Measurements from ENCODE around the gene IDH2. TPM values are rescaled to one million over a fixed set of nuclear protein-coding genes. Genes with fewer than 3 reads are reported as not detected.
A peak's percentile ranks its signal among the peaks of the same experiment; 100 is the strongest.
"Not testable (repeated sequence)": the region's sequence is repeated elsewhere in the genome, so short reads cannot be mapped to it uniquely, and the experiment has no call there.

IDH2 gene
- total RNA-seq, 1 experiment from 2014 or later = 17.9 TPM

DNA sequence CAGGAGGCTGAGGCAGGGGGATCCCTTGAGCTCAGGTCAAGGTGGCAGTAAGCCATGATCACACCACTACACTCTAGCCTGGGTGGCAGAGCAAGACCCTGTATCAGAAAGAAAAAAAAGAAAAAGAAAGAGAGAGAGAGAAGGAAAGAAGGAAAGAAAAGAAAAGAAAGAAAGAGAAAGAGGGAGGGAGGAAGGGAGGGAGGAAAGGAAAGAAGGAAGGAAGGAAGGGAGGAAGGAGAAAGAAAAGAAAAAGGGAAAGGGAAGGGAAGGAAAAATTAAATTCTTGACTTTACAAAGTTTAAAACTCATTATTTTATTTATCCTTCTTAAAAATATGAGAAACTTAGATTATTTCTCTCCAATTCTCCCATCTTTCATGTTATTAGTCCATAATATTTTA is 17.1 kb upstream of the IDH2 start:
- DNase-seq (ENCODE audit: extremely low read depth, low read depth) = no peak

DNA sequence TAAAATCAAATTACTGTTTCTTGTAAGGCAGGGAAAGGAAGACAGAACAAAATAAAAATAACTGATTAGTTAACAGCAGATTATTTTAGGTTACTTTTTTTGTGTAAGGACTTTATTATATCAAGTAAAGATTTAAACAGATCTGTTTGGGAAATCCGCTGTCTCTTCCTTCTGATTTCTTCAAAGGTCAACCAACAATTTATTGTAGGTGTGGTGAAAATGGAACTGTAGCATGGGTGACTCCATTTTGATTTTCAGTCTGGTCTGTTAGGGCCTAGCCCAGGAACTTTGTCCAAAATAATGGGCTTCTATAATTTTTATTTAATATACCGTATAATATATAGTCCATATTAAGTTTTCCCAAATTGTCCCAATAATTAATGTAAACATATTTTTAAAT is 13.5 kb upstream of the IDH2 start:
- DNase-seq (ENCODE audit: extremely low read depth, low read depth) = no peak

DNA sequence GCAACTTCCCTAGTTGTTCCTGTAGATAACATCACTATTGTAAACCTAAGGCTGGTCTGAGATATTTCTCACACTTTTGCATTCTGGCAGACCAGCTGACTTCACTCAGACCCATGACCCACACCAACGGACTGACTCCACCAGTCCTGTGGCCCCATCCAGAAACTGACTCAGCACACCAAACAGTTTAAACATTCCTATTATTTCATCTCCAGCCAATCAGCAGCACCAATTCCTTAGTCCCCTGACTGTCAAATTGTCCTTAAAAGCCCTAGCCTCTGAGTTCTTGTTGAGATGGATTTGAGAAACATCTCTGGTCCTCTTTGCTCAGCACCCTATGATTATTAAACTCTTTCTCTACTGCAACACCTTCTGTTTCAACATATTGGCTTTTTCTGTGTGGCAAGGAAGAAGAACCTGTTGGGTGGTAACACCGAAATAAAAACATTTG is 12.2 kb upstream of the IDH2 start:
- no peak for DNase-seq (ENCODE audit: extremely low read depth, low read depth)

DNA sequence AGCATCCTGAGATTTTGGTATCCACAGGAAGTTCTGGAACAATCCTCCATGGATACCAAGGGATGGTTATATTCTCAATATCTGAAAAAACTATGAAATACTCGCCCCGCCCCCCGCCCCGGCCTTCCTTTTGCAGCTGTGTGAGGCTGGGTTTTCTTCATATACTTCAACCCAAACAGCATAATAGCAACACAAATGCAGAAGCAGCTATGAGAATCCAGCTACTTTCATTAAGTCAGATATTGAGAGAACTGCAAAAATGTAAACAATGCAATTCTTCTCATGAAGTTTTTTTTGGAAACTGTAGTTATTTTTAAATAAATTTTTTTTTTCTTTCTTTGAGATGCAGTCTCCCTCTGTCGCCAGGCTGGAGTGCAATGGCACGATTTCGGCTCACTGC is 10.9 kb upstream of the IDH2 start:
- DNase-seq (ENCODE audit: extremely low read depth, low read depth) = no peak

DNA sequence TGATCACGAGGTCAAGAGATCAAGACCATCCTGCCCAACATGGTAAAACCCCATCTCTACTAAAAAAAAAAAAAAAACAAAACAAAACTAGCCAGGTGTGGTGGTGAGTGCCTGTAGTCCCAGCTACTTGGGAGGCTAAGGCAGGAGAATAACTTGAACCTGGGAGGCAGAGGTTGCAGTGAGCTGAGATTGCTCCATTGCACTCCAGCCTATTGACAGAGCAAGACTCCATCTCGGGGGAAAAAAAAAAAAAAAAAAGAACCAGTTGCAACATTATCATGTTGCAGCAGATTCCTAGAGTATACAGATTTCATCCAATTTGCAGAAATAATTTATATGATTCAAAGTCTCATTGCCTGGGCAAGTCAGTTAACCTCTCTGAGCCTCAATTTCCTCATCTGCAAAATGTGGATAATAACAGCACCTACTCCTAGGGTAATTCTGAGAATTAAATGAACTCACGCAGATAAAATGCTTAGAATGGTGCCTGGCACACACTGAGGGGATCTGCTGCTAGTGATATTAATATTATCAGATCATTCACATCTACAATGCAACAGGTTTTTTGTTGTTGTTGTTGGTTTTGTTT is 7.0 kb upstream of the IDH2 start:
- DNase-seq (ENCODE audit: extremely low read depth, low read depth) = not testable (repeated sequence)

DNA sequence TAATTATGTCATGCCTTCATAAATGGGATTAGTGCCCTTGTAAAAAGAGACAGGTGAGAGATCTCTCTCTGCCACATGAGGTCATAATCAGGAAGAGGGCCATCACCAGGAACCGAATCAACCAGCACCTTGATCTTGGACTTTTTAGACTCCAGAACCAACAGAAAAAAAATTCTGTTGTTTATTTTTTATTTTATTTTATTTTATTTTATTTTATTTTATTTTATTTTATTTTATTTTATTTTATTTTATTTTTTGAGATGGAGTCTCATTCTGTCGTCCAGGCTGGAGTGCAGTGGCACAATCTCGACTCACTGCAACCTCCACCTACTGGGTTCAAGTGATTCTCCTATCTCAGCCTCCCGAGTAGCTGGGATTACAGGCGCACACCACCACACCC is 5.8 kb upstream of the IDH2 start:
- not testable (repeated sequence) for DNase-seq (ENCODE audit: extremely low read depth, low read depth)

DNA sequence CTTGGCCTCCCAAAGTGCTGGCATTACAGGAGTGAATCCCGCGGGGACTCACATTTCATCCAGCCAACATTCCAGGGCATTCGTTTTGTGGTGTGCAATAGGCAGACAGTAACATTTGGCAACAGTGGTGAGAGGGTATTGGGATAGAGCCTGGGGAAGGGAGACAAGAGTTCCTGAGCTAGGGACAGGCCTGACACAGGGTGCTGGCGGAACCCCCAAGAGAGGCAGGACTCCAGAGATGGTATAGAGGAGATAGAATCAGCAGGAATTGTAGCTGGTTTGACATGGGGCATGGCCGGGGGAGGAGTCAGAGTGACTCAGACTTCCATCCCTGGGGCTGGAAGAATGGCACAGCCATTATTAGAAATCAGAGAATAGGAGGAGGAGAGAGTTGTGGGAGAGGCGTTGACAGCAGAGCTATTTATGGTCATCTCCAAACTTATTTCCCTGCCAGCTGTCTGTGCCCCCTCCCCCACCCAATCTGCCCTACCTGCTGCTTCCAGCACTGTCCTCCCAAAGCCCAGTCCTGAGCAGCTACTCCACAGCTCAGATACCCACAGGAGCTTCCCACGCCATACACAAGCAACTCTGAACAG is 4.4 kb upstream of the IDH2 start:
- DNase-seq (ENCODE audit: extremely low read depth, low read depth) = peak; percentile 21

DNA sequence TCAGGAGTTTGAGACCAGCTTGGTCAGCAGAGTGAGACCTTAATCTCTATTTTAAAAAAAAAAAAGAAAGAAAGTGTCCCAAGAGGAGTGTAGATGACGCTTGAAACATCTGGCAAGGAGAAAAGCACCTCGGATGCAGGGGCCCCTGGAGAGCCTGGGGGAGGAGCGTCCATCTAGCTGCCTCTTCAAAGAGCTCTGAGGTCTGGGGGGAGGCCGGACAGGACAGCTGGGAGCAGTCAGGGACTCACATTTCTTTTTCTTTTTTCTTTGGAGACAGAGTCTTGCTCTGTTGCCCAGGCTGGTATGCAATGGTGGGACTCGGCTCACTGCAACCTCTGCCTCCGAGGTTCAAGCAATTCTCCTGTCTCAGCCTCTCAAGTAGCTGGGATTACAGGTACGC is 3.3 kb upstream of the IDH2 start:
- no peak for DNase-seq (ENCODE audit: extremely low read depth, low read depth)

DNA sequence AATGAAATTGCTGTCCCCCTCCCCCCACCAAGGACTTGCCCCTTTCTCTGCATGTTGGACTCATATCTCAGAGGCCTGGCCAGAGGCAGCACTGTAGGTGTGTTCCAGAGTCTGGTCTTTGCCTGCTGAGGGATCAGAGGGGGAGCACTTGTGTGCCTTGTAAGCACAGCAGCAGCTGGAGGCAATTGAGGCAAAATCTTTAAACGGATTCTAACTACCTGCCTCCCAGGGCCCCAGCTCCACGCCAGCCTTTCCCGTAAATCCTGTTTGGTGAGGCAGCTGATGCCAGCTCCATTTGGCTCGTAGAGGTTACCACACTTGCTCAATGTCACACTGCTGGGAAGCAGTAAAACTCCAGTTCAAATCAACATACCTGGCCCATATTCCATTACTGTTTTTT is 2.3 kb upstream of the IDH2 start:
- no peak for DNase-seq (ENCODE audit: extremely low read depth, low read depth)

DNA sequence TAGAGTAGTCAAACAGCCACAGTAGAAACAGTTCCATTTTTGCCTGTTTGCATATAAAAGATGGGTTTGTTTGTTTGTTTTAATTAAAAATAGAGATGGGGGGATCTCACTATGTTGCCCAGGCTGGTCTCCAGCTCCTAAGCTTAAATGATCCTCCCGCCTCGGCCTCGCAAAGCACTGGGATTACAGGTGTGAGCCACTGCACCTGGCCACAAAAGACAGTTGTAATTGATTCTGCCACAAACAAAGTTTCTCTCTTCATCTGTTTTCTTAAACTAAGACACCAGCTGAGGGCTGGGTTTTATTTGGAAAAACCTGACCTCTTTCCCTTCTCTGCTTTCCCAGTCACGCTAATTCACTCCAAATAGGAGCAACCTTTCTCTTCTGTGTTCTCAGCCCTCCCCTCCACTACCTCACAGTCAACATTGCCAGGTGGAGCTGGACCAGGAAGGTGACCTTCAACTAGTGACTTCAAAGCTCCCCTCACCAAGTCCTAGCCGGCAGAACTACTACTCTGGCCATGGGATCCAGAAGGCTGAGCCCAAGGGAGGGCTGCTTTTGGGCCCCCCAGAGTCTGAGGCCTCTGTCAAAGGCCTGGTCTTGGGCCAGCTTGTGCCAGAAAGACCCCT is 1.5 kb upstream of the IDH2 start:
- DNase-seq (ENCODE audit: extremely low read depth, low read depth) = no peak

DNA sequence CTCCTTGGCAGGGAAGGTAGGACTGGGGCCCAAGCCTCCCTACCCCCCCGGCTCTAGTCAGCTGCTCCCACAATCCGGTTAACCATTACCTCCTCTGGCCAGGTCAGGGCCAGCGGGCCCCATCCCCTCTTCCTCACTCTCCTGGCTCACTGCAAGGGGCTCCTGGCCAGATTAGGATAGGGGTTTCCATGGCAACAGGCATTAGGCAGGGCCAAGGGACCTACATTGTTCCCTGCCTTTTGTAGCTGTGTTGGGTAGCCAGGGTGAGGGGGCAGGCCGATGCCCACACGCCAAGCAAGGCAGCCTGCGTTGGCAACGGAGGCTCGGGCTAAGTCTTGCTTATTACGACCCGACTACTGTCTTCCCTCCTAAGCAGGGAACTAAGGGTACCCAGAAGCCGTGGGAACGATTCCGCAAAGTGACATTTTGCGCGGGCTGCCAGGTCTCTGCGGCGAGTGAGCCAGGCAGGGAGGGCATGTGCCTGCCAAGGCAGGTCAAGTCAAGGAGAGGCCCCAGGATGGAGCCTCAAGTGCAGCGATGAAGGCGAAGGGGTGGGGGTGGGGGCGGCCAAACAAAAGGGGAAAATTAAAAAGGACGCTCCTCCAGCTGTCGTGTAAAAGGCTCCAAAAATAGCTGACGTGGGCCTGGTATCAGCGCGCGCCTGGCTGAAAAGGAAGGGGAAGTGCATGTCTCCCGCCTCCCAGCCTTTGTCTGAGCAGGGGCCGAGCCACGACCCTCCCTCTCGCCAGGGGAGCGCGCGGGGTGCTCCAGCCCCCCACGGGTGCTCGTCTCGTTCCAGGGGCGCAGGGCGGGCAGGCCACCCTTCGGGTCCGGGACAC is 919 bp downstream of the IDH2 start:
- DNase-seq (ENCODE audit: extremely low read depth, low read depth) = no peak

DNA sequence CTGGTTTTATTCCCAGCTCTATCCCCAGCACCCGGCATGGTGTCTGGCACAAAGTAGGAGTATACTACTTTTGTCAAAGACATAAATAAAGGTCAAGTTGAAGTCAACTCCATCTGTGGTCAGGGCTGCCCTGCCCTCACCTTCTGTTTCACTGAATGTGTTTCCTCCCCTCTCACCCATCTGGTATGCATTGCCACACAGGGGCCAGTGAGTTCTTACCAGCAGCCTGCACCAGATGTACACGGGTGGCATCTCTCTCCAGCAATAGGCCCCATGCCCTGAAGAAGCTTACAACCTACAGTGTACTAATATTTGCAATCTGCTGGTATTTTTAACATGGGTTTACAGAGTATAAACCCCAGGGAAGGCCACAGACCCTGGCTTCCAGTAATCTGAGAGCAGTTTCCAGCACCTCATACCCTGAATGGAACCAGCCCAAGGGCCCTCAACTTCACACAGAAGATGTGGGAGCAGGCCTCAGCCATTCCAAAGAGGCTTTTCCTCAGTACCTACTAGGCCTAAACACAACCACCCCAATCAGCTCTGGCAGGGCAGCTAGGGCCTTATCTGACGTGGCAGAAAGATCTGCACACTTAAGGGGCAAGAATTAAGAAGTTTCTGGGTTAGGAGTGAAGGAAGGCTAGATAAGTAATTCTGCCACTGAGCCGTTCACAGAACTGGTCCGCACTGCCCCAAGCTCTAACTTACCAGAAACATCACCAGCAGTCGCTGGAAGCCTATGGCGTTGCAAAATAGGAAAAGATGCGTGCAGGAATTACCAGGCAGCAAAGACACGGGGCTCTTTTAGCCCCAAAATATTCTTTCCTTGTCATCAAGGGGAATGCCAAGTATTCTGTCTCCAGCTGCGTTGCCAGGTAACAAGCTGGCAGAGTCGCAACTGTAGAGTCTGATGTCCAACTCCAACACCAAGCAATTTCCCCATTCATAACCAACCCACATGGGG is 2.1 kb downstream of the IDH2 start:
- DNase-seq (ENCODE audit: extremely low read depth, low read depth) = no peak

DNA sequence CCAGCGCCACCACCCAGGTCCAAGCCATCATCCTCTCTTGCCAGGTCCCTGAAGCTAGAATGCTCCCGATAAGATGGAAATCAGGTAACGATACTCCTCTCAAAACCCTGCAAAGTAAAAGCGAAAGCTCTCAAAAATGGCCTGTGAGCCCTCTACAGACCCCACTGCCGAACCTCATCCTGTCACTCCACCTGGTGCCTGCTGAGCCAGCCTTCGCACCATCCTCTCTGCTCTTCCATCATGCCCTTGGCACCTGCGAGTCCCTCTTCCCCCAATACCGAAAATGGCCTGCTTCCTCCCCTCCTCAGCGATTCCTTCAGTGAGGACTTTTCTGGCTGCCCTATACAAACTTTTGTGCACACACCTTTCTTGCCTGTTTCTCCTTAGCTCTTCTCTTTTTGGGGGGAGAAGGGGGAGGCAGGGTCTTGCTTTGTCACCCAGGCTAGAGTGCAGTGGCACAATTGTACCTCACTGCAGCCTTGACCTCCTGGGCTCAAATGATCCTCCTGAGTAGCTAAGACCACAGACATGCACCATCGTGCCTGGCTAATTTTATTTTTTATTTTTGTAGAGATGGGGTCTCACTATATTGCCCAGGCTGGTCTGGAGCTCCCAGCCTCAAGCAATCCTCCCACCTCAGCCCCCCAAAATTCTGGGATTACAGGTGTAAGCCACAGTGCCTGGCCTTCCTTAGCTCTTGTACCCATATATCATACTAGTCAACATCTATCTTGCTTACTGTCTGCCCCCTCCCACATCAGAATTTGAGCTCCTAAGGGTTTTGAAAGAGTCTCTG is 3.0 kb downstream of the IDH2 start:
- no peak for DNase-seq (ENCODE audit: extremely low read depth, low read depth)

DNA sequence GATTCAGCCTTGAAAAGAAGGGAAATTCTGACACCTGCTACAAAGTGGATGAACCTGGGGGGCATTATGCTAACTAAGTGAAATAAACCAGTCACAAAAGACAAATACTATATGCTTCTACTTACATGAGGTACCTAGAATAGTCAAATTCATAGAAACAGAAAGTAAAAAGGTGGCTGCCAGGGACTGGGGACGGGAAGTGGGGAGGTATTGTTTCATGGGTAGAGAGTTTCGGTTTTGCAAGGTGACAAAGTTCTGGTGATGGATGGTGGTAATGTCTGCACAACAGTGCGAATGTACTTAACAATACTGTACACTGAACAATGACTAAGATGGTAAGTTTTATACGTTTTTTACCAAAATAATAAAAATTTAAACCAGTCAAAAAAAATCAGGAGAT is 4.8 kb downstream of the IDH2 start:
- DNase-seq (ENCODE audit: extremely low read depth, low read depth) = no peak

DNA sequence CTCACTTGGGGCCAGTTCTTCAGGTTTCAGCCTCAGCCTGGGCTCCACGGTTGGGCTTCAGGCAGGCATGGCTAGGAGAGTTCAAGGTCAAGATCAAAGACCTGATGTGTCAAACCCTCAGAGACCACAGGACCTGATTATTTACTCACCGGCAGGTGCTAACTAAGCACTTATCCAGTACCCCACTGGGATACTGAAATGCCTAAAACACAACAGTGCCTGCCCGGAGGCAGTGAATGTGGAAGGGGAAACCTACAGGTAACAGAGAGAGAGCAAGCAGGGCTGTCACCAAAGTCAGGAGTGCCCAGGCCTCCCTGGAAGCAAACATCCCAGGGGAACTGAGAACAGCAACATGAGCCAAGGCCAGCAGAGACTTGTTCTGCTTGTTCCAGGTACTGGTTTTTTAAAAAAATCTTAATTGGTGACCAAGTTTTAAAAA is 6.7 kb downstream of the IDH2 start:
- DNase-seq (ENCODE audit: extremely low read depth, low read depth) = no peak

DNA sequence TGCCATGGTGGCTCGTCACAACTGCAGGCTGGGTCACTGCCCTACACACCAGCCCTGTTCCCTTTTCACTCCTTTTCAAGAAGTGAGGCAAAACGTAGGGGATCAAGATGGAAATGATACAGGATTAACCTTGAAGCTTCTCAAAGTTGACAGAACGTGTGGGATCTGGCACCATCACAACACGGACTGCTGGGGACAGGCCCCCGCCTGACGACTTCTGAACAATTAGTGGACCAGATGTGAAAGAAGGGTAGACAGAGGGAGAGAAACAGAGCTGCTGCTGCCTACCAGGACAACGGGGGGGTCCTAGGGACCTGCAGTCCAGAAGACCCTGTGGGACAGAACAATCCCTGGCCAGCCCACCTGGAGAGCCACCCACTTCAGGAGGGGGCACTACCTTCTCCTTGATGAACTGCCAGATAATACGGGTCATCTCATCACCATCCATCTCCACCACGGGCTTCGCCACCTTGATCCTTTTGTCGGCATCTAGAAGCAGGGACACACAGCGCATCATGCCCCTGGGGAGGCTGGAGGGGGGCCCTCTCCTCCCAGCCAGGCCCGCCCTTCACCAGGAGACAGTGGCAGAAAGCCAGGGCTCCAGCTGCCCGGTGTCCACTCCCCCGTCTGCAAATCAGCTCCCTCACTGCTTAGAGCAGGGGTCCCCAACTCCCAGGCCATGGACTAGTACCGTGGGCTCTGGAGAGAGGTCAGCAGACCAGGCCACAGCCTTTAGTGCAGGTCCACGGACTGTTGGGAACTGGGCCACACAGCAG is 10.9 kb downstream of the IDH2 start:
- no peak for DNase-seq (ENCODE audit: extremely low read depth, low read depth)

DNA sequence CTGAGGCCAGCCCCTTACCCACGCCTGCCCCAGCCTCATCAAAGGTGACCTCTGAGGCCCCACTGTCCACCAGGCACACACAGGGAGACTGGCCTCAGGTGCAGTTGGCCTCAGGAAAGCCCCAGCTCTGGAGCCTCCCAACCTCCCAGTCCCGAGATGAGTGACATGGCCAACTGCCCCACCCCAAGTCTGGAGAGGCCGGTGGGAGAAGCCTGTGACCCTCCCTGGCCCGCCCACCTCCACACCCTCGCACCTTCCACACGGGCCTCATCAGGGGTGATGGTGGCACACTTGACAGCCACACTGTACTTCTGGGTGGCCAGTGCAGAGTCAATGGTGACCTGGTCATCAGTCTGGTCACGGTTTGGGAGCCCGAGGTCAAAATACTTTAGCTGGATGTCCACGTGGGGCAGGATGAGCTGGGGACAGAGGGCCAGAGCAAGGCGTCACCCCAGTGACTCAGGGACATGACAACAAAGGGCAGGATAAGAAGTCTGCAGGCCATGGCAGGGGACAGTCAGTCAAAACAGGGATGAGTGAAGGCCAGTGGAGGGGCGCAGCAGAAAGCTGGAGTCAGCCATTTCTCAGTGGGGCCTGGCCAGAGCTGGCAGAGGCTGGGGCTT is 11.9 kb downstream of the IDH2 start:
- DNase-seq (ENCODE audit: extremely low read depth, low read depth) = no peak

DNA sequence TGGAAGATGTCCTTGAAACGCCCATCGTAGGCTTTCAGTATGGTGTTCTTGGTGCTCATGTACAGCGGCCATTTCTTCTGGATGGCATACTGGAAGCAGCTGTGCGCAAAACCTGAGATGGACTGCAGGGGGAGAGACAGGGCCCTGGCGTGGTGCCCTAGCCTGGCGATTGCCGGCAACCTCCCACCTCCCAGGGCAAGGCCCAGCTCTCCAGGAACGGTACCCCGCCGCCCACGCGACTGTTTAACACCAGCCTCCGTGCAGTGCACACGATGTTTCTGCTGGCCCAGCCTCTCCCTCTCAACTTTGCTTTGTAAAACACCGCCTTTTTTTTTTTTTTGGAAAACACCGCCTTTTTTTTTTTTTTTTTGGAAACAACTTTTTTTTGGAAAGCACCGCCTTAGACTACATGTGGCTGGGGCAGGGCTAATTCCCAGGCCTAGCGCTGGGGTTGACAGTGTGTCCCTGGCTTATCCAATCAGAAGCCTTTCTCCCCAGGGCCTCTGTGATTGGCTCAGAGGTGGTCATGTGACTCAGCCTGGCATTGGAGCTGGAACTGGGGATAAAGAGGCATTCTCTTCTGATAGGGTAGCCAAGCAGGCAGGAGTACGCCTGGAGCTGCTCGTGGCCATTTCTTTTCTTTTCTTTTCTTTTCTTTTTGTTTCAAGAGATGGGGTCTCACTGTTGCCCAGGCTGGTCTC is 14.7 kb downstream of the IDH2 start:
- peak; percentile 38 for DNase-seq (ENCODE audit: extremely low read depth, low read depth)

Data from NCI-H460 (cell line).